ENCODE results near the gene KRT33B.
A peak's percentile ranks its signal among the peaks of the same experiment; 100 is the strongest.

KRT33B gene

DNA sequence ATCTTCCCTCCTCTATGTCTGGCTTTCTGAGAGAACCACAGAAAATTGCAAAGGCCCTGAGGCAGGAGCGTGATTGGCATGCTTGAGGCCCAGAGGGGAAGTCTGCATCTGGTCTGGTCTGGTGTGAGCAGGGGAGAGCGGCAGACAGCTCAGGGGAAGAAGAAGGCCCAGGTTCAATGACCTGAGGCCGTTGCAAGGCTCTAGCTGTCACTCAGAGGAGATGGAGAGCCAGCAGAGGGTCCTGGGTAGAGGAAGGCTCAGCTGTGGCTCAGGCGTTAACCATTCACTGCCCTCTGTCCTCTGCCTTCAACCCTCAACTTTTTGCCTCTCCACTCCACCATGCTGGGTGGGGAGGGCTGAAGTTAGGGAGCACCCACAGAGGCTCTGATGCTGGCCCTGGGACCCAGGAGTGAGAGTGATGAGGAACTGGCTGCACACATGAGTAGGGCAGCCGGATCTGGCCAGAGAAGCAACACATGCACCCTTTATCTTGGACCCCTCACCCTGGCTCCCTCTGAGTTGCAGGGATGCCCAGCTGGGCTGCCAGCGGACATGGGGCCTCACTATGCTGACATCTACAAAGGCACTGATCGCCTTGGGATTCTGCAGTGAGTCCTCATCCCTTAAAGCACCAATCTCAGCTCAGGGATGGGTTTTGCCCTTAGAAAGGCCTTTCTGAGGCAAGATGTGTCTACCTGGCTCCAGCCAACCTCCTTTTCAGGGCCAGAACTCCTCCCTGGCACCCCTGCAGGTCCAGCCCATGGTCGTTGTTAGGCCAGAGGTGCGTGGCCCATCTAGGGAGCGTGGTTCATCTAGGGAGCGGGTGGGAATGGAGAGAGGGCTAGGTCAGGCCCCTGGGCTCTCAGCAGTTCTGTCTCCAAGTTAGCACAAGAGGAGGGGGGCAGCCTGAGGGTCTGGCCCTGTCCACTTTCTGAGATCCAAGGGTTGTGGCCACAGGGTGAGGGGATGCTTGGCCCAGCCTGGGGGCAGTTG lies 46.4 kb downstream of the KRT33B start:
- DNase-seq, result no peak

- peak; percentile 51 for DNase-seq
Measured at GRCh38 chr17:41322094-41322902, 47.3 kb downstream of the KRT33B start.

DNA sequence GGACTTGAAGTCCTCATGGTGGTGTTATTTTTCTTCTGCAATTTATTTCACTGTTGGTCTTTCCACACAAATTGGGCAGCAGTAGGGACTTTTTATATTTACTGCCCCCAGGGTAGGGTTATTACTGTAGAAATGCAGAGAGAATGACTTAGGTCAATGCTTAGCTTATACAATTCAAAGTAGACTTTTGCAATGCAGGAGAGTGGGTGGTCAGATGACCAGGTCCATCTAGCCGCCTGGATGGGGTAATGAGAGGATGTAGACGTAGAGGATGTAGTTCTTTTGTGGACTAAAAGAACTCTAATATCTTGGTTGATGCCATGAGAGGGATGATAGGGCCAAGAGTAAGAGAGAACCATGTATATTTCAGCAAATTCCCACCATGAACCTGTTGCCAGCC lies 51.4 kb downstream of the KRT33B start:
- DNase-seq, result no peak

DNA sequence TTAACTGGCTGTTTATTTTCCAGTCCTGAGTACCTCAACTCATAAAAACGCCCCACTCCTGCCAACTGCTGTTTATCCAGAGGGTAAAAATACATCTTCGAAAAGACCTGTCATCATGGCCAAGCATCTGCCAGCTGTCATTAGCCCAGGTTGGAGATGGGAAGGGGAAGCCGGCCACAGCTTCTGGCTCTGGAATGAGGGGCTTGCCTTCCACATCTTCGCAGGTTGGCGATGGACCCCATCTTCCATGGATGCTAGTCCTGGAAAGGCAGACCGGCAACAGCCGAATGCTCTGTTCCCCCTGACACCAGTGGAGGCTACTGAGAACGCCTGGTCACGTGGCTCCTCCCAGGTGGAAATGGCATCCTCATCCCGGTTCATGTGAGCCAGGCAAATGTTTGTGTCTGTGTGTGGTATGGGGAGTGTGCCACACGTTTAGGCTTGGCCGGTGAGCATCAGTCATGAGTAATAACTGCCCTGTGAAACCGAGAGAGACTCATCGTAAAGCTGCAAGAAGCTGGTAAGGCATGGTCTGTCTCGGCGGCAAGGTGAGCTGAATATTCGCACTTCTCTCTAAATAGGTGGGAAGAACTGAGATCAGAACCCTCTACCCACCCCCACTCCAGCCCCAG lies 53.7 kb downstream of the KRT33B start:
- no peak for DNase-seq

GRCh38 chr17:41315204-41315794 lies 54.3 kb downstream of the KRT33B start, which contains the start of gene KRTAP17-1:
Gene KRTAP17-1 (minus strand): TSS chr17:41315710. CDS start chr17:41315650, 60 bp downstream.
- no peak for DNase-seq

Measured in NCI-H2029 (cell line).